GM19467 (cell line): ENCODE data around the gene KCNJ9.
"Not testable (repeated sequence)": the region's sequence is repeated elsewhere in the genome, so short reads cannot be mapped to it uniquely, and the experiment has no call there.

Experiments
- ATAC-seq: cut with Tn5 transposase; IDR thresholded peaks from one replicate; pipeline ENCODE4 v1.9.1; 2021; ENCODE audit warnings: mild to moderate bottlenecking, moderate library complexity; ENCODE audit not compliant: unreplicated experiment

The KCNJ9 gene

DNA sequence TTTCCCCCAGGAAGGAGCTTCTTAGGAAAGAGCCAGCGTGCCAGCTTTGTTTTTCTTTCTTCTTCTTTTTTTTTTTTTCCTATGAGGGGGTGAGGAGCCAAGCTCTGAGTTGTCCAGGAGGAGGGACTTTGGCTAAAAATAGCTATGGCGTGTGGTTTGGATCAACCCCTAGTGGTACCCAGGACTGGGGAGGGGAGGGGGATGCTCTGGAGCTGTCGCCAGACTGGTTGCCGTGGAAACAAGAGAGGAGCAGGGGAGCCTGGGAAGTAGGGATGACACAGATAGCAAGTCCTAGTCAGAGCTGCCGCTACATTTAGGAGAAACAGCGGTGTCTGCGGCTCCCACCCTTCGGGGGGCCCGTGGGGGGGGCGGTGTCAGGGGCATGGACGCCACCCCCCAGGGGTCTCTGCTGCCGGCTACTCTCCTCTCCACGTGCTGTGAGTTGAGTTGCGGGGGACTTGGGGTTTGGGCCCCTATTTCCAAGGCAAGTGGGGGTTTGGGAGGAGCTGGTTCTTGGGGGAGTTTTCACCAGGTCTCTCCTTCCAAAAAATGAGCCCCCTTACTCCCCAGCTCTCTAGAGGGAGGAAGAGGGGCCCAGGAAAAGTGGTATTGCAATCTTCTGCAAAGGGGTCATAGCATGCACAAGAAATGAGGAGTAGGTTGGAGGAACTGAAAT, at the start of gene KCNJ9:
Gene KCNJ9 (plus strand): TSS at position 278 of the 676 bp plus-strand sequence. CDS start 2,493 bp downstream, outside the sequence.
- no peak for ATAC-seq

DNA sequence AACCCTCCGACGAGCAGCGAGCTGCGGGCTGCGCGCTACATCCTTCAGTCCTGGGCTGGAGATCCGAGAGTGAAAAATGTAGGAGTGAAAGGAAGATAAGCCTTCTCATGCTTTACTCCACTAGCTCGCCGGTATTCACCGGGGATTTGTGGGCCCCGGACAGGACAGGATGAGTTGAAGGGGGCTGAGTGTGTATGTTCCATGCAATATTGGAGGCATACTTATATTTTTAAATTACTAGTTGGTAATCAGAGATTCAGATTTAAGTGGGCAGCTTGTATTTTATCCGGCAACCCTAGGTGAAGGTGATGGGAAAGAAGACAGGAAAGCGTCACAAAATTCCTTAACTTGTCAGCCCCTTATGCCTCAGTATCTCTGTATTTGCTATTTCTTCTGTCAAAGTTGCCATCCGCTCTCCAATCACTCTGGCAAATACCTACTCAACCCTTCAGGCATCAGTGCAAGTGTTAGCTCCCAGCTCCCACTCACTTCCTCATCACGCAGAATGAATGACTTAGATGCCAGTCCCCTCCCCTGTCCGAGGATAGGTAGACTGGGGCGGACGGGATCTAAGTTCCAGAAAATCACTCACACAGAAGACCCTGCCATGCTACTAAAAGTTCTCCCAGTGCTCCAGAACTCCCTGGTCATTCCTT, 49.0 kb upstream of the KCNJ9 start:
- no peak for ATAC-seq

DNA sequence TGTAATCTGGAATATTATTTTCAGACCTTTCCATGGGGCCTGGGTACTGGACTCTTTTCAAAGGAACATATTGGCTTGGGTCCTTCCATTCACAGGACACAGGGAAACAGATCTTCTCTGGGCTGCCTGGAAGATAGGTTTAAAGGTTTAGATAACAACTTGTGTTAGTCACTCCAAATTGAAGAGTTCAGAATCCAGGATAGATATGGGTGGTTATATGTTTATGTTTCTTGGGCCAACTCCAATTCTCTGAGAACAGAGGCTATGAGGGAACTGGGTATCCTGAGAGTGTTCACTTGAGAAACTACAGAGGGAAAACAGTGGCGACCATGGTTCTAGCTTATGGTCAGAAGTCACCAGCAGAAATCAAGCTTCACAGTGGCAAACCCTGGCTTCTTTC, 40.9 kb upstream of the KCNJ9 start:
- no peak for ATAC-seq

DNA sequence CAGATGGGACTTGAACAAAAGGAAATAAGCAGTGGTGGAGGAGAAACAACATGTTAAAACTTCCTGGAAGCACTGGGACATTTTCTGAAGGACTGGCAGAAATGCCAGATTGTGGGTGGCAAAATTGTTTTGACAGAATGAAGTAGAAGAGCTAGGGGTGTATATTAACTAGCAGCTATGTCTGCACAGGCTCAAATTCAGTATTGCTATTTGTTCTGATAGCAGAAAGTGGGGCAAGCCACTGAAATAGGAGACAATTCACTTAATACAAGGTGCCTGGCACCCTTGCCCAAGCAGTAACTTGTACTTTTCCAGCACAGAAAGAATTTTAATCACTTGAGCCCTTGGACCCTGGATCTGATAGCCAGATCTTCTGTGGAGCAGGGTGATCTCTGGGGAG, 37.8 kb upstream of the KCNJ9 start:
- no peak for ATAC-seq

DNA sequence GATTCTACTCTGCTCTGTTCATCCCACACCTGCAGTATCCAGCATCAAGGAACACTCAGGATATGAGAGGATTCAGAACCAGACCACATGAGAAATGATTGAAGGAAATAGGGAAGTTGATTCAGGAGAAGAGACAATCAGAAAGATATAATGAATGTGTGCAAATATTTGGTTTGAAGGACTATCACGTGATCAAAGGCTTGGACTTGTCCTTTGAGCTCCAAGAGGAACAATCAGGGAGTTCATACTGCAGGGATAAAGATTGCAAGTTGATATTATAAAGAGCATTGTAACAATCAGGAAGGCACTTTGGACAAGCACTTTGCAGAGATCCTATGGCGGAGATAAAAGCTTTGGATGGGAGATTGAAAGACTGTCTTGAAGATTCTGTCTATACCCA, 35.7 kb upstream of the KCNJ9 start:
- no peak for ATAC-seq

DNA sequence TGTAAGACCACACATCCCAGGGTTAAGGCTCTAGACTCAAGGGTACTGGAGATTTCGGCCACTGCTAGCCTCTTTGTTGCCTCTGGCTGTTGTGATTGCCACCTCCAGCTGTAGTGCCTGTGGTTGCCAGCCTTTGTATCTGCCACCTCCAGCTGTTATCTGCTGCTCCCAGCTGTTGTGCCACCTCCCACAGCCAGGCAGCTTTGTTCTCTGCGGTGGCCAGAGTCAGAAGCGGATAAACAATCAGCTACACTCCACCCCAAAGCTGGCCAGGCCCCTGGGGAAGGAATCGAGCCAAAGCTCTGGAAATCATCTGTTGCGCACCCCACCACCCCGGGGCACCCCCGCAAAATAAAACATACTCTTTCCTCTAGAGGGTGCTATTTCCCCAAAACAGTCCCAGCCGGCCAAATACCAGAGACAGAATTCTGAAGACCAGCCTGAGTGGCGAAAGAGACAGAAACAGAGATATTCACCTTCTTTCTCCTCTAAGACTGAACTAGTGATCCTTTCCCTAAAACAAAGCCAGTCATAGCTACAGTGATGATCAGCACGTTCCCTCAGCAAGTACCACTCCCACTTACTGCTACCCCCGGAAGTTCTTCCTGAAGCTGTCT, 34.7 kb upstream of the KCNJ9 start:
- no peak for ATAC-seq

DNA sequence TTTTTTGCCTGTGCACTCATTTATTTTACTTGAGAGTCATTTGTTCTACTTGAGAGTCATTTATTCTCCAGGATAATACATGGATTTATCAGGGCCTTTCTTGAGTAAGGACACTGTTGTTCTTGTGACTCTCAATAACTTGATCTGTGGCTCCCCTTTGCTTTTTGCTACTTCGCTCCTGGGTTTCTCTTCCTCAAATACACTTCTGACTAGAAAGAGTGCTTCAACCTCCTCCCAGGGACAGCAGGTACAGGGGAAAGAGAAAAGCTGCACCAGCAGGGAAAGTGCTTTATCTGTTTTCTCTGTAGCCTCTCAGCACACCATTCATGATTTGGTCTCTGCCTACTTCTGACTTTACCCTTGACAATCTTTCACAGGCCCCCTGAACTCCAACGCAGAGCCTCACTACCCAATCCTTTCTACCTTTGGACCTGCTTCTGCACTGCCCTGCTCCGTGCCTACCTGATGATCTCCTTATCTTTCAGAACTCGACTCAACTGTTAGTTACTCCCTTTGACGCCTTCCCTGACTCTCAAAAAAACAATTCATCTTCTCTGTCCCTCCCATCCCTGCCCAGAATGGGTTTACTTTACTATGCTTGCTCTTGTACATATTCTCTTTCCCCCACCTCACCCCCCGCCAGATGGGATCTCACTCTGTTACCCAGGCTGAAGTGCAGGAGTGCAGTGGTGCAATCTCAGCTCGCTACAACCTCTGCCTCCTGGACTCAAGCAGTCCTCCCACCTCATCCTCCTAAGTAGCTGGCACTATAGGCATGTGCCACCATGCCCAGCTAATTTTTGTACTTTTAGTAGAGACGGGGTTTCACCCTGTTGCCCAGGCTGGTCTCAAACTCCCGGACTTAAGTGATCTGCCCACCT, 34.0 kb upstream of the KCNJ9 start:
- no peak for ATAC-seq

DNA sequence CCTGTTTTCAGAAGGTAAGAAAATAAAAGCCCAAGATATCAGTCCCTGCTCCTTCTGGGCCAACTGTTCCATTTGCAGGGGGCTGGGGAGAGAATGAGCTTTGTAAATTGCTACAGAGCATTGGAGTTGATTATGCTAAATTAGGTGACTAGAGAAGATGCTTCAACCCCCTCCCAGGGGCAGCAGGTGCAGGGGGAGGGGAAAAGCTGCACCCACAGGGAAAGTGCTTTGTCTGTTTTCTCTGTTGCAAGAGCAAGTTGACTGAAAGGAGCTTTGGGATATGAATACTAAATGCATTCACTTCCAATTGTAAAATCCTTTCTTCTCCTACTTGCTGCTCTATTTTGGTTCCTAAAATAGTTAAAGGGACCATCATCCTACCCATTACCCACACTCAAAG, 33.0 kb upstream of the KCNJ9 start:
- ATAC-seq, result no peak

DNA sequence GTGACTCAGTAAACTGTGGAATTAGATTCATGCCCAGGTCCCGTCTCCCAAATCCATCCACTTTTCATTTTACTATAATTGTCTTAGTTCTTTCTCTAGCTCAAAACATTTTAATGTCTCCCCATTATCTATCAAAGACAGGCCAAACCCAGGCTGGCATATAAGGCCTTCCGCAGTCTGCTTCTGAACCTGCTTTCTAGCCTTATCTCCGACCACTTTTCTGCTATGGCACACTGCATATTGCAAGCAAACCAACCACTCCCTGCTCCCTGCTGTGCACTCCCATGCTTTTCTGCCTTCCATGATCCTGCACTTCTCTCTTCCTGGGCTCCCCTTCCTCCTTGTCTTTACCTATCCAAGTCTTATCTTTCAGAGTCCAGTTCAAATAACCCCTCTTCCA, 32.2 kb upstream of the KCNJ9 start:
- no peak for ATAC-seq

DNA sequence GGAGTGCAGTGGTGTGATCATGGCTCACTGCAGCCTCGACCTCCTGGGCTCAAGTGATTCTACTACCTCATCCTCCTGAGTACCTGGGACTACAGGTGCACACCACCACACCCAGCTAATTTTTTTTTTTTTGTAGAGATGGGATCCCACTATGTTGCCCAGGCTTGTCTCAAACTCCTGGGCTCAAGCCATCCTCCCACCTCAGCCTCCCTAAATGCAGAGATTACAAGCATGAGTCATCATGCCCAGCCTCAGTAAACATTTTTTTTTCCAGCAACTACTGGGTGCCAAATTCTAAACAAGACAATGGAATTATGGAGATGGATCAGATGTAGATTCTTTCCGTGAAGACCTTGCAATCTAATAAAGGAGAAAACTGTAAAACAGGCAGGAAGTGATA, 31.2 kb upstream of the KCNJ9 start:
- not testable (repeated sequence) for ATAC-seq

DNA sequence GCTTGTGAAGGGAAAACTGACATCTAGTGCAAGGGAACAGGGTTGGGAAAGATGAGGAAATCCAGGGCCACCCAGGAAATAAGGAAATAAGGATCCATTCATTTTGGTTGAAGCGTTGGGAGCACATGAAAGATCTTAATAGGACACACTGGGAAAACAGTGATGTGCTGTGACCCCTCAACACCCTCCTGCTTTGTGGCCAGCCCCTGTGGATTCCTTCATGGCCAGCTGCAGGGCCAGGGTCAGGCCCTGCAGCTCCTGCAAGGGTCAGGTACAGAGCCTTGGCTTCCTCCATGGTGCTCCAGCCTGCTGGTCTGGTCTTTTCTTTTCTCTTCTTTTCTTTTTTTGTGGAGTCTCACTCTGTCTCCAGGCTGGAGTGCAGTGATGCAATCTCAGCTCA, 30.7 kb upstream of the KCNJ9 start:
- ATAC-seq, result no peak

DNA sequence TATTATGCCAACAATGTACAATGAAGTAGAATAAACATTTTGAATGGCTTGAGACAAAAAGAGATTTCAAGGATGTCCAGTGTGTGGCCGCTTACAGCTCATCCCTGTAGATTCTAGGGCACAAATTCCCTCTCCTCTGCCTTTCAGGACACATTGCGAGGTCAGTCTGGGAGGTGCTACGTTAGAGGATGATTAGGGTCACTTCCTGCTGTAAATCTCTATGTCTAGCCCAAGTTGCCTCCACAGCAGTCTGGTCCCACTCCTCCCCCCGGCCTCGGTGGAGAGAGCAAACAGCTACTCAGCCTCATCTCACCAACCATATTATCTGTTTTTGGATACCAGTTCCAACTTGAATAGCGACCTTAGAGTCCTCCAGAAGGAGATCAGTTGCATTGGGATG, 28.4 kb upstream of the KCNJ9 start:
- ATAC-seq, result no peak

DNA sequence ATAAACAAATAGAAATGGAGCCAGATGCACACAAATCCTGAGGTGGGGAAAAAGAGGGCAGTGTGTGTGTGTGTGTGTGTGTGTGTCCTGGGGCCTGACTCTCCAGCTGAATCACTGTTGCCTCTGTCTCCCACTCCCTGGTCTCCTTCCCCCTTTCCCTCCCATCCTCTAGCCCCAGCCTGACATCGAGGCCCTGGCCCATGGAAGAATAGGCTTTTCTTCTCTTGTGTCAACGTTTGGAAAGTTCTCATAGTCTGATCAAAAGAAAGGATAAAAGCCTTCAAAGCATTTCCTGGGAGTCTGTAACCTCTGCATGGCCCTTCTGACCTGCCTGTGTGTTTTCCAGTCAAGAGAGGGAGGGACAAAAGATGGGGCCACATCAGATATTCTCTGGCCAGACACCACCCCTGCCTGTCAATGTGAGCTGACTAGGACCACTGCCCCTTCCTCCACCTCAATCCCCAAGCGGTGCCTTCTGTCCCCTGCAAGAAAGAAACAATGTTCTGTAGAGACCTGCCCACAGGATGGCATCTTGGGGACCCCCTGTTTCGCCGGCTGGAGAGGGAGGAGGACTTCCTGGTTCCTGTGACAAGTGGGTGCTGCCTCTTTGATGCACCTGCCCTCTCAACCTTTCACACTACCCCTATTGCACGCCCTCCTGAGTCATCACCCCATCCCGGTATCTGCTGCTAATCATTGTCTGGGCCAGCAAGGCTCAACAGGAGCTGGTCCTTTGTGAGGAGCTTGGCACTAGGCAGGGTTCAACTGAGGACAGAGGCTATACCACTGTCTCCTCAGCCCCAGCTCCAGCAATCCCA, 27.6 kb upstream of the KCNJ9 start:
- no peak for ATAC-seq

DNA sequence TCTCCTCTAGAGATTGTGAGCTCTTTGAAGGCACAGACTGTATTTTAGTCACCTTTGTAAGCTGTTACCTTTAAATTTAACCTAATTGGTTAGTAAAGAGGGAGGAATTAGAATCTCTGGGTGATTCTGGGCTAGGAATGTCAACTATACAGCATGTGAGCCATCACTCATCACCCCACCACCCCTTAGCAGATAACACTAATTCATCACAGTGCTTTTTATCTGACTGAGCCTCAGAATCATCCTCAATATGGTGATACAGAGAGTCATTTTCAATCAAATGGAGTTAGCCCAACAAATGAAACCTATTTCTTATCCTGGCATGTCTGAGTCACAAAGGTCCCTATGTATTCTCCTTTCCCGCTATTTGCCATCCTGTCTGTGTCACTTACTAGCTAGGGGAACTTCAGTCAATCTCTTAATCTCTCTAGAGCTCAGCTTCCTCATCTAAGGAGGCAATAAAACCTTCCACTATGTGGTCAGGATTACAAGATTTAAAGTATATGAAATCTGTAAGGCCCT, 24.6 kb upstream of the KCNJ9 start:
- no peak for ATAC-seq

DNA sequence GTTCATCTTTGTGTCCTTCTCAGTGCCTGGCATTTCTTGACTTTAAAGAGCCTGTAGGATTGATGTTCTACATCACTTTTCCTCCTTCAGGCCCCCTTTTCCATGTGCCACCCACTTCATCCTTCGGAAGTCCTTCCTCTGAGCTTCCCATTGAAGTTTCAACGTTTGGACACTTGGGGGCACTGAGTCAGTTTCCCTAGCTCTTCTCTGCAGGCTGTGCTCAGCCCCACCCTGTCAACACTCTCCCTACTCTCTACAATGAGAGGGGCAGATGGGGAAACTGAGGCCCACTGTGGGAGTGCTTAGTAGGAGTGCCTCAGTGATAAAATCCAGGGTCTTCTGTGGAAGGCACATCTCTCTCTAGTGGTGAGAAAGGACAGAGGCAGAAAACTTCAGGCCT, 23.3 kb upstream of the KCNJ9 start:
- no peak for ATAC-seq

DNA sequence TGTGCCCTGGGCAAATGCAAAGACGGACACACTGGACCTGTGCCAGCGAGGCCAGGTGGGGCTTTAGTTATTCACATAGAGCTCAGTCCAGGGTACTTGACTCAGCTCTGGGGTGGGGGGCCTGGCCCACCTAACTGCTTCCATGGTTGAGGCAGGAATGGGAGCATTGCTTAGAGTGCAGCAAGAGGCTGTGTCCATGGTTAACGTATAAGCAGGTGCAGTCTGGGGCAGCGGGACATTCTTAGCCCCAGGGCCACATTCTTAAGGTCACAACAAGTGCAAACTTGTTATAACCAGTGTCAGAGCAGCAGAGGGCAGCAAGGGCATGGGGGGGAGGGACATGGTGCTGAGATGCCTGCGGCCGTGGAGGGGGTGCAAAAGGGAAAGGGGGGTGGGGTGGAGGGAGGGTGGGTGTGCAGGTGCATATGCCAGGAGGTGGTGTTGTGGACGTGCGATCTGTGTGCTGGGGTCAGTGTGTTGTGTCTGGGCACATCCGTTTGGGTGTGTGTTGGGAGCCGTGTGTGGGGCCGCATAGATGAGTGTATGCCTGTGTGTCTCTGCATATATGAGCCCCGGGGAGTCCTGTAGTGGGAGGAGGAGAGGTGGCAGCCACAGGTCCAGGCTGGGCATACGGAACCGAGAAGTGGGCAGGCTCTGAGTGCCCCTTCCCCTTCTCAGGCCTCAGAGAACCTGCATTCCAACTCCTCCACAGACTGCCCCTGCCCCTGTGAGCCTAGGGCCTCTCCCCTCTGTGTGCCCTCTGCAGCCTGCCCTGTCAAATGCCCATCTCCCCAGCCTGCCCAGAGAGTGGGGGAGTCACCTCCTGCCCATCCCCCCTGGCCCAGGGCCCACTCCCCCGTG, 19.7 kb upstream of the KCNJ9 start:
- ATAC-seq, result no peak

DNA sequence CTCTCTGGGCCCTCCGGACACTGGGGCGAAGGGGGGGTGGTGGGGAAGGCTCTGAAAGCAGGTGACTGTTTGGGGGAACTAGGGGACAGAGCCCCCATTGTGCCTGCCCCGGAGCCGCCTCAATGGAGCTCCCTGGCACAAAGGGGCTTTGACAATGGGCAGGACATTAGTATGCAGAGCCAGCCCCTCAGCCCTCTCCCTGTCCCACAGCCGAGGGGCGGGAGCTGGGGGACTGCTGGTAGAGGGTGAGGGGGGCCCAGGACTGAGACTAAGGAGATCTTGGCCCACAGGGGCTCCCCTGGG, 19.2 kb upstream of the KCNJ9 start:
- no peak for ATAC-seq

DNA sequence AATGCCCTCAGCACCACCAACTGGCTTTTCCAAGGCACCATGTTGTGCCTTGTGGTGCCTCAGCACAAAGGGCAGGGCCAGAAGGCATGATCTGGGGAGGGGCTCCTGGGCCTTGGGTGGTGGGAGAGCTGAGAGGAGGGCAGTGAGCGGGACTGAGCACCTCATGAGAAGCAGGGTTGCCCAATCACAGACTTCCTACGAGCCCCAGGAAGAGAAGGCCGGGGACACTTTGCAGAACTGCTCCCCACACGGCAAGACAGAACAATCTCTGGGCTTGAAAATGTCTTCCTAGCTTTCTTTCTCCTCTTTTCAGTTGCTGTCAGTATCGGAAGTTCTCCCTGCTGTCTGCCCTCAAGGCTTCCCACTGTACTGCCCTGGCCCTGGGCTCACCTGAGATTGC, 18.2 kb upstream of the KCNJ9 start:
- no peak for ATAC-seq

DNA sequence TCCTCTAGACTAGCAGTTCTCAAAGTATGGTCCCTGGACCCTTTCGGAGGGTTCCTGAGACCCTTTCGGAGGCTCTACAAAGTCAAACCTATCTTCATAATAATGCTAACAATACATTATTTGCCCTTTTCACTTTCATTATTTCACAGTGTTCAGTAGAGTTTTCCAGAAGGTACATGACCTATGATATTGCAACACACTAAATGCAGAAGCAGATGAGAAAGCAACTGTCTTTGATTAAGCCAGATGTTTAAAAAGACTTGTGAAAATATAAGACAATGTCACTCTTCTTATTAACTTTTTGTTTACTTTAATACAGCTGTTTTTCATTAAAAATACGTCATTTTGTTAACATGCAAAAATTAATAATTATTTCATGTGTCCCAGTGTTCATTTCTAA, 17.2 kb upstream of the KCNJ9 start:
- ATAC-seq, result no peak

DNA sequence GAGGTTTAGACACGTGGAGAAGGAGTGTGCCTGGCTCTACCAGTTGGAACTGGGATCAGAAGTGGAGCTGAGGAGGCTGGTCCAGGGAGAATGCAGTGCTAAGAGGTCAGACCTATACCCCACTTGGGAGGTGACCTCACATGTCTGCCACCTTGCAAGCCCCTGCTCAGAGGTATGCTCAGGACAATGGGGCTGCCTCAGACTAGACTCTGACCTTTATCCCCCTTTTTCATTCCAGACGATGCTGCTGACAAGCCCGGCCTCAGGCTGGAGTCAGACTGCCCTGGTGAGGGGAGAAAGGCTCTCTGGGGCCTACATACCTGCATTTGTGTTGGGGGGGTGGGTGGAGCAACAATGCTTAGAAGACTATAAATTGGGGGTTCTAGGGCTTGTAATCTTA, 16.6 kb upstream of the KCNJ9 start:
- ATAC-seq, result no peak
